Naive thymus-derived CD8-positive, alpha-beta T cell (primary cell): ENCODE results near the gene P2RX3. TPM values are rescaled to one million over a fixed set of nuclear protein-coding genes. Genes with fewer than 3 reads are reported as not detected.

Source experiments
- ATAC-seq, 2 donors: fragments of 150-1000 bp; cut with Tn5 transposase in 1 of 2; sonication (Bioruptor Pico), chemical (Tn5 transposase) in 1 of 2; 1 replicate in 1 of 2; 2 replicates in 1 of 2; pipeline ENCODE4 v1.10.0; 2021; ENCODE audit warnings: mild to moderate bottlenecking in 2 of 2, moderate library complexity in 2 of 2
- POLR2A ChIA-PET: fragments of 350-600 bp; sonication (Branson Sonifier 250); formaldehyde crosslinking; loops from one replicate; lab custom pipeline; 2021; ENCODE audit warnings: antibody characterized with exemption; lab: Charles Lee
- DNase-seq, 10 donors: peaks; one replicate each; pipeline versions ENCODE4 v3.0.0 to v3.0.0-alpha.2; 2020 to 2022
- H3K27ac Mint-ChIP-seq, 10 donors: one replicate each; pipeline ENCODE4 v1.8.0; 2020 to 2022; ENCODE audit warnings: mild to moderate bottlenecking in 10 of 10, mixed read lengths in 10 of 10, moderate library complexity in 4 of 10, inconsistent platforms in 1 of 10
- H3K27me3 Mint-ChIP-seq, 5 donors: one replicate each; pipeline ENCODE4 v1.8.0; 2021 to 2022; ENCODE audit warnings: mixed read lengths in 5 of 5
- H3K36me3 Mint-ChIP-seq, 3 donors: one replicate each; pipeline ENCODE4 v1.8.0; 2020 to 2022; ENCODE audit warnings: mixed read lengths in 3 of 3, mild to moderate bottlenecking in 2 of 3, inconsistent platforms in 1 of 3
- H3K4me1 Mint-ChIP-seq, 4 donors: one replicate each; pipeline ENCODE4 v1.8.0; 2021 to 2022; ENCODE audit warnings: mixed read lengths in 4 of 4
- H3K4me3 Mint-ChIP-seq, 10 donors: one replicate each; pipeline ENCODE4 v1.8.0; 2020 to 2022; ENCODE audit warnings: mild to moderate bottlenecking in 10 of 10, mixed read lengths in 10 of 10, moderate library complexity in 6 of 10, inconsistent platforms in 1 of 10
- H3K9me3 Mint-ChIP-seq, 9 donors: one replicate each; pipeline ENCODE4 v1.8.0; 2020 to 2022; ENCODE audit warnings: mixed read lengths in 9 of 9, mild to moderate bottlenecking in 3 of 9, inconsistent platforms in 1 of 9, moderate library complexity in 1 of 9
- polyA plus RNA-seq, 3 donors: library from polyadenylated mRNA; unstranded; fragments of 300-500 nt; fragmentation: Illumina TruSeq; gene quantifications; one replicate each; pipeline ENCODE4 v1.2.3, GENCODE V29; 2021
- total RNA-seq, 8 experiments: library from RNA in 2 of 8; stranded (reverse) in 2 of 8; gene quantifications; one replicate each; pipeline ENCODE4 v1.2.3 and lab custom pipeline; 2021 to 2026

The P2RX3 gene
- total and polyA plus RNA-seq, 5 experiments from 2014 or later = not detected

DNA sequence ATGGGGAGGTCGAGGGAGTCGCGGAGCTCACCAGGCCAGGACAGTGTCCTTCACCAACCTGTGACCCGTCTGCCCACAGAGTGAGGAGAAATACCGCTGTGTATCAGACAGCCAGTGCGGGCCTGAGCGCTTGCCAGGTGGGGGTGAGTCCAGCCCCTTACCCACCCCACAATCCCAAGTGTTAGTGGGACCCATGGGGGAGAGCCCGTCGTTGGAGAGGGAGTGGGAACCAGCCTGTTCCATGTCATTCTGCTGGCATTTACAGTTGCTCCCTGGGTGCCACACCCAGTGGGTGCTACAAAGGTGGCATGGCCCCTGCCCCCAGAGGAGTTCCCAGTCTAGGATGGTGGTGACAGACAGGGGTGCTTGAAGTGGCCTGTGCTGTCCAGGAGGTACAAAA, 9.2 kb downstream of the P2RX3 start:
- Mint-ChIP-seq H3K27ac (no peak overlapping the region), H3K4me1 (peaks cover 2 to 16% (median 6%) of the 10 kb centered on the region in 4 donors)
- ATAC-seq = no peak

GRCh38 chr11:57348052-57348451, 9.9 kb downstream of the P2RX3 start:
- ATAC-seq (no peak), DNase-seq (no peak)
- Mint-ChIP-seq H3K4me3 (no peak overlapping the region), H3K4me1 (peaks cover 2 to 16% (median 6%) of the 10 kb centered on the region in 4 donors), H3K9me3 (peaks cover 0 to 6% (median 0%) of the 10 kb centered on the region in 9 donors), H3K27me3 (peaks cover 0 to 7% (median 3%) of the 10 kb centered on the region in 5 donors), H3K36me3 (peaks cover 0 to 6% (median 5%) of the 10 kb centered on the region in 3 donors), H3K27ac (peak overlapping the region in 1 of 10 donors; percentile 50)
- POLR2A ChIA-PET = no interaction called here

More for the DNA sequence above, 9.2 kb downstream of the P2RX3 start:
- H3K9me3 Mint-ChIP-seq = peaks cover 0 to 6% (median 0%) of the 10 kb centered on the region in 9 donors
- peaks cover 0 to 6% (median 5%) of the 10 kb centered on the region in 3 donors for H3K36me3 Mint-ChIP-seq
- H3K27me3 Mint-ChIP-seq = peaks cover 0 to 7% (median 3%) of the 10 kb centered on the region in 5 donors
- H3K4me3 Mint-ChIP-seq = no peak overlapping the region
- POLR2A ChIA-PET = no interaction called here
- DNase-seq = no peak

DNA sequence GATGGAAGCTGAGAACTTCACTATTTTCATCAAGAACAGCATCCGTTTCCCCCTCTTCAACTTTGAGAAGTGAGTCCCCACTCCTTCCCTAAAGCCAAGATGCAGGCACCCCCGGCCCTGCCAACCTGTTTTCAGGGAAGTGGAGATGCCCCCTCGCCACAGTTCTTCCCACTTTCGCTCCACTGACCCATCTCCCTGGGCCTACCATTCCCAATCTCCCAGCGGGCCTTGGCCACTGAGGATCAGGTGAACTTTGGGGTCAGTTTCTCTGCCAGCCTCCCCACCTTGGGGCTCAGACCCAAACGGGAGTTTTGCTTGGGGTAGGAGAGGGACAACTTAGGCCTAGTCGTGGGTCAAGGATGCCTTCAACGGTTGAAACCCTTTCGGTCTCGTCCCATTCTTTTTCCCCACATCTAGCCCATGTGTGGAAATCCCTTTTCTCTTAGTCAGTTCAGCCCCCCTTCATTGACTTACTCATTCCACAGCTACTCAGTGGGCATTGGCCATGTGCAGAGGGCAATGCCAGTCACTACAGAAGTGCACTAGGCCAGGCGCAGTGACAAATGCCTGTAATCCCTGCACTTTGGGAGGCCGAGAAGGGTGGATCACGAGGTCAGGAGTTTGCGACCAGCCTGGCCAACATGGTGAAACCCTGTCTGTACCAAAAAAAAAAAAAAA, 10.6 kb downstream of the P2RX3 start:
- no peak for ATAC-seq
- Mint-ChIP-seq H3K9me3 (peaks cover 0 to 6% (median 0%) of the 10 kb centered on the region in 9 donors), H3K4me1 (peaks cover 2 to 16% (median 6%) of the 10 kb centered on the region in 4 donors), H3K27me3 (peaks cover 0 to 7% (median 3%) of the 10 kb centered on the region in 5 donors), H3K27ac (peak overlapping the region in 1 of 10 donors; percentile 75), H3K4me3 (no peak overlapping the region), H3K36me3 (peaks cover 0 to 6% (median 5%) of the 10 kb centered on the region in 3 donors)
- no peak for DNase-seq
- POLR2A ChIA-PET = interaction anchor here (0.7 kb wide), 1 partner anchor 78 kb away, joined by 3 read pairs; no protein-coding TSS in a partner anchor

DNA sequence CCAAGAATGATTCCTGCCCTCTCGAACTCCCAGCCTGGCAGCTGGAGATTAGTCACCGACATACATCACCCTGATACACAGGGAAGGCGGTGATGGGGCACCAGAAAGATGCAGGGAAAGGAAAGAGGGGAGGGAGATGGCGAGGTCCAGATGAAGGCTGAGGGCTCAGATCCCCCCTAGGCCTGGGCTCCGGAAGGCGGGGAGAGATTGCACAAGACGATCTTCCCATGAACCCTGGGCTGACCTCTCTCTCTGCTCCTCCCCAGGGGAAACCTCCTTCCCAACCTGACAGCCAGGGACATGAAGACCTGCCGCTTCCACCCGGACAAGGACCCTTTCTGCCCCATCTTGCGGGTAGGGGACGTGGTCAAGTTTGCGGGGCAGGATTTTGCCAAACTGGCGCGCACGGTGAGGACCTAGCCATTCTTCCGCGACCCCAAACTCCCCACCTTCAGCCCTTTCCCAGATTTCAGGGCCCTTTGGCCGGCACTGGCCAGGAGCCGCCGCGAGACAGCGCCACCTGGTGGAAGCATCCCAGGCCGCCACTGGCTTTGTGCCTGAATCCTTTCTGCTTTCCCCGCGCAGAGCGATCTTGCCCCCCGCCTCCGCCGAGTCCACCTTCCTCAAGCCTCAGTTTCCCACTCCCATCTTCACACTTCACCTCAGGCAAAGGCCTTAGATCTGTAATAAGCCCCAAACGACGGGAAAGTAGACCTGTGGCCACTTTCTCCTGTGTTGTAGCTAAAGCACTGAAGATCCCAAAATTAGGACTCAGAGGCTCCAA, 11.5 kb downstream of the P2RX3 start:
- POLR2A ChIA-PET = interaction anchor here (0.7 kb wide), 1 partner anchor 77 kb away, joined by 3 read pairs; no protein-coding TSS in a partner anchor
- Mint-ChIP-seq H3K9me3 (peaks cover 0 to 6% (median 0%) of the 10 kb centered on the region in 9 donors), H3K4me3 (no peak overlapping the region), H3K27ac (peak overlapping the region in 2 of 10 donors; percentile 9 to 69), H3K4me1 (peaks cover 2 to 16% (median 7%) of the 10 kb centered on the region in 4 donors), H3K27me3 (peaks cover 0 to 14% (median 6%) of the 10 kb centered on the region in 5 donors), H3K36me3 (peaks cover 0 to 6% (median 5%) of the 10 kb centered on the region in 3 donors)
- peak; percentile 59 to 61 for ATAC-seq
- DNase-seq = peak; percentile 8 to 70 (median 50)

GRCh38 chr11:57353036-57353435, 14.9 kb downstream of the P2RX3 start:
- Mint-ChIP-seq H3K9me3 (peaks cover 0 to 6% (median 0%) of the 10 kb centered on the region in 9 donors), H3K4me3 (no peak overlapping the region)
- POLR2A ChIA-PET = no interaction called here

GRCh38 chr11:57353446-57353845, 15.3 kb downstream of the P2RX3 start:
- POLR2A ChIA-PET = no interaction called here
- Mint-ChIP-seq H3K4me3 (no peak overlapping the region), H3K4me1 (peaks cover 0 to 6% (median 4%) of the 10 kb centered on the region in 4 donors), H3K9me3 (peaks cover 0 to 6% (median 0%) of the 10 kb centered on the region in 9 donors), H3K27me3 (peaks cover 0 to 19% (median 8%) of the 10 kb centered on the region in 5 donors), H3K36me3 (peaks cover 0 to 6% (median 5%) of the 10 kb centered on the region in 3 donors), H3K27ac (no peak overlapping the region)
- DNase-seq (no peak), ATAC-seq (no peak)

More at GRCh38 chr11:57353036-57353435, 14.9 kb downstream of the P2RX3 start:
- DNase-seq (no peak), ATAC-seq (no peak)
- Mint-ChIP-seq H3K27ac (no peak overlapping the region), H3K36me3 (peaks cover 0 to 6% (median 5%) of the 10 kb centered on the region in 3 donors), H3K4me1 (peaks cover 0 to 6% (median 4%) of the 10 kb centered on the region in 4 donors), H3K27me3 (peaks cover 0 to 19% (median 8%) of the 10 kb centered on the region in 5 donors)

GRCh38 chr11:57353852-57354251, 15.7 kb downstream of the P2RX3 start:
- Mint-ChIP-seq H3K27me3 (peaks cover 0 to 19% (median 8%) of the 10 kb centered on the region in 5 donors), H3K27ac (no peak overlapping the region)

DNA sequence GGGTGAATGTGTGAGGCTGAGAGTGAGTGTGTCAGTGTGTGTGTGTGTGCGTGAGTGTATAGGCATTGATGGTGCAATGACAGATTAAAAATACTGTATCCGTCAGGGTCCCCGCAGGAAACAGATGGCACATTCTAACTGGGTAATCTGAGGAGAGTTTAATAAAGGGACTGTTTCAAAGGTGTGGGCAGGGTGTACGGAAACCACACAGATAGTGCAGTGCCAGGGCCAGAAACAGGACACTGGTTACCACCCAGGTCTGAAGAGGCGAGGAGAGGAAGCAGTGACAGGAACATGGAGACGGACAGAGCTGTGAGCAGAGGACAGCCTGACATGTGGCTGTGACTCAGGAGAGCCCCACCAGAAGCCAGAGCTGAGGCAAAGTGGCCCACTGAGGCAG, 16.5 kb downstream of the P2RX3 start:
- ATAC-seq (no peak), DNase-seq (no peak)
- H3K27ac Mint-ChIP-seq = peak overlapping the region in 1 of 10 donors; percentile 72
- H3K4me1 Mint-ChIP-seq = peaks cover 0 to 6% (median 4%) of the 10 kb centered on the region in 4 donors
- H3K27me3 Mint-ChIP-seq = peaks cover 0 to 19% (median 8%) of the 10 kb centered on the region in 5 donors
- H3K4me3 Mint-ChIP-seq = no peak overlapping the region
- POLR2A ChIA-PET = no interaction called here
- peaks cover 0 to 6% (median 0%) of the 10 kb centered on the region in 9 donors for H3K9me3 Mint-ChIP-seq
- H3K36me3 Mint-ChIP-seq = peaks cover 0 to 6% (median 5%) of the 10 kb centered on the region in 3 donors

More at GRCh38 chr11:57353852-57354251, 15.7 kb downstream of the P2RX3 start:
- no peak for ATAC-seq
- Mint-ChIP-seq H3K36me3 (peaks cover 0 to 6% (median 5%) of the 10 kb centered on the region in 3 donors), H3K9me3 (peaks cover 0 to 6% (median 0%) of the 10 kb centered on the region in 9 donors), H3K4me3 (no peak overlapping the region), H3K4me1 (peaks cover 0 to 6% (median 4%) of the 10 kb centered on the region in 4 donors)
- DNase-seq = no peak
- POLR2A ChIA-PET = no interaction called here

DNA sequence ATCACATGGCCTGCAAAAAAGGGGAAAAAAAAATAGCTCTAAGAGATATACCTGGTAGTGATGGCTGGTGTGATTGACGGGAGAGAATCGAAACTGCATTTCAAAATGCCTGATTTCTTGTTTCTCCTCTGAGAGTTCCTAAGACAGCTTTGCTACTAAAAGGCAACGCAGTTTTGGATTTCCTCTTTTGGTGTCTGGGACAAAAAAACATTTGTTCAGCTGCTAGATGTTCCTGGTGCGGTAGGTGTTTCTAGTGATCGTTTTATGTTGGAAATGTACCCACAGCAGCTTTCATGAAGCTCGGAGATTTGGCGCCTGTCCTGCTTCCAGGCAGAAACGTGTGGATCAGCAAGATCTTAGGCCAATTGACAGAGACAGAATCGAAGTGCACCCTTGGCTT, 18.1 kb downstream of the P2RX3 start:
- POLR2A ChIA-PET = interaction anchor here (0.6 to 0.9 kb wide), 2 partner anchors 128 to 219 kb away, joined by 3 to 6 read pairs; no protein-coding TSS in a partner anchor
- H3K36me3 Mint-ChIP-seq = peaks cover 0 to 5% (median 4%) of the 10 kb centered on the region in 3 donors
- peak overlapping the region in 2 of 10 donors; percentile 36 to 58 for H3K27ac Mint-ChIP-seq
- H3K27me3 Mint-ChIP-seq = peaks cover 0 to 17% (median 8%) of the 10 kb centered on the region in 5 donors
- no peak overlapping the region for H3K4me3 Mint-ChIP-seq
- DNase-seq (no peak), ATAC-seq (no peak)
- peaks cover 0 to 1% (median 0%) of the 10 kb centered on the region in 4 donors for H3K4me1 Mint-ChIP-seq
- peaks cover 0 to 4% (median 0%) of the 10 kb centered on the region in 9 donors for H3K9me3 Mint-ChIP-seq

- Mint-ChIP-seq H3K27me3 (peaks cover 5 to 19% (median 7%) of the 10 kb centered on the region in 5 donors), H3K36me3 (no peaks in the 10 kb centered on the region), H3K9me3 (no peaks in the 10 kb centered on the region), H3K27ac (no peak overlapping the region), H3K4me3 (no peak overlapping the region), H3K4me1 (peaks cover 0 to 1% (median 0%) of the 10 kb centered on the region in 4 donors)
- ATAC-seq (no peak), DNase-seq (no peak)
- POLR2A ChIA-PET = no interaction called here
Measured at GRCh38 chr11:57357310-57357709, 19.2 kb downstream of the P2RX3 start.

DNA sequence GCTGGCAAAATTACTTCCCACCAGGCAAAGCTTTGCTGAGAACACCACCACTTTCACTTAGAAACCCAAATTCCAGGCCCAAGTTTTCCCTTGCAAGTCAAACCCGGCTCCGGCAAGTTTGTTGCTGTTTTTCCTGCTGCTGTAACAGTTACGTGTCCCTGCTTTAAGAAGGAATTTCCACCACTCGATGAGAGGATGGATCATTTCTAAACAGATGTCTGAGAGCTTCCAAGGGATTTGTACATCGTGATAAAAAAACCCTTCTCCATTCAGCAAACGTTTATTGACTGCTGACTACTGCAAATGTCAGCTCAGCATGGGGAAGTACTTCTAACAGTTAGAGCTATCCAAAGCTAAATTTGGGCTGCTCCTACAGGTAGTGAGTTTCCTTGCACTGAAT, 19.7 kb downstream of the P2RX3 start:
- Mint-ChIP-seq H3K9me3 (no peaks in the 10 kb centered on the region), H3K36me3 (no peaks in the 10 kb centered on the region), H3K27me3 (peaks cover 5 to 19% (median 7%) of the 10 kb centered on the region in 5 donors), H3K4me1 (peaks cover 0 to 1% (median 0%) of the 10 kb centered on the region in 4 donors), H3K27ac (no peak overlapping the region), H3K4me3 (no peak overlapping the region)
- POLR2A ChIA-PET = no interaction called here
- DNase-seq (no peak), ATAC-seq (no peak)

- H3K36me3 Mint-ChIP-seq = no peaks in the 10 kb centered on the region
- no peak for DNase-seq
- H3K27ac Mint-ChIP-seq = no peak overlapping the region
- peaks cover 5 to 19% (median 9%) of the 10 kb centered on the region in 5 donors for H3K27me3 Mint-ChIP-seq
- POLR2A ChIA-PET = no interaction called here
- no peak for ATAC-seq
- H3K9me3 Mint-ChIP-seq = peaks cover 0 to 5% (median 0%) of the 10 kb centered on the region in 9 donors
- no peak overlapping the region for H3K4me3 Mint-ChIP-seq
- H3K4me1 Mint-ChIP-seq = peaks cover 0 to 1% (median 0%) of the 10 kb centered on the region in 4 donors
Measured at GRCh38 chr11:57358543-57358961, 20.4 kb downstream of the P2RX3 start.
